ENCODE results near the gene CRISPLD2.

Gene CRISPLD2

DNA sequence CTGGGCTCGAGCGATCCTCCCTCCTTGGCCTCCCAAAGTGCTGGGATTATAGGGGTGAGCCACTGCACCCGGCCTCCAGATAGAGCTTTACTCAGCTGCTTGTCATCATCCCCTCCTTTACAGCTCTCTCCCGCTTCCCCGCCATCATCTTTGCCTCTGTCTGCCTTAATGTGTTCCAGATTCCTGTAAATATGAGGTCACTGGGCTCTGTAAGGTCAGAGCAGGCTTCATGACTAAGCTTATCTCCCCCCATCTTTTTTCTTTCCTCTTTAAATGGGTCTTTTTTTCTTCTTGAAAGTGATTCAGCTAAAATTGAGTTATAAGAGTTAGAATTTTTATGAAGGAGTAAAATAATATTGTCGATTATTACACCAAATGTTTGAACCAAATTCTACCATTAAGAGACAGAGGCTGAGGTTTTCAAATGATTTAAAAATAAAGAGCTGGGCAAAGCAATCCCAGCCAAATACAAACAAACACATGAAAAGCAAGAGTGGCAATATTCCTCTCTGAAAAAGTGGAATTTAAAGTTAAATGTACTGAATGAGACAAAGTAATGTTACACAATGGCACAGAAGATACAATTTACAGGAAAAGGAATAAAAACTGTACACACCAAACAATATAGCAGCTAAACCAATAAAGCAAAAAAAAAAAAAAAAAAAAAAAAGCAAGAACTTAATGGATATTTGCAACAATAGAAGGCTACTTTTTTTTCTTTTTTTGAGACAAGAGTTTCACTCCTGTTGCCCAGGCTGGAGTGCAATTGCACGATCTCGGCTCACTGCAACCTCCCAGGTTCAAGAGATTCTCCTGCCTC is 62.1 kb downstream of the CRISPLD2 start:
- no peak for DNase-seq (ENCODE audit: low read depth in 2 of 3, low spot score in 2 of 3)

DNA sequence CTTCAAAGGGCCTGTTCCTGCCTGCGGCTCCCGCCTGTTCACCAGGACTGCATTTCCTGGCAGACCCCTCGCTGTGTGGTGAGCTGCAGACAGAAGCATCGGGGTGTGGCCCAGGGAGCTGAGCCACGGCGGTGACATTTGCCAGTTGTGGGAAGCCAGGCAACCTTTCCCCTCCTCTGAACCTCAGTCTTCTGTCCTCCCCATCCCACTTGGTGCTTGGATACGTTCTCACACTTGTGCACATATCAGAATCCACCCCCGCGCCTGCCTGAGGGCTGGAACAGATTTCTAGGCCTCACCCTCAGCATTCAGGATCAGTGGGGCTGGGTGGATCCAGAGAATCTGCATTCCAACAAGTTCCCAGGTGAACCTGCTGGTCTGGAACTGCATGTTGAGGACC is 63.5 kb downstream of the CRISPLD2 start:
- no peak for DNase-seq (ENCODE audit: low read depth in 2 of 3, low spot score in 2 of 3)

DNA sequence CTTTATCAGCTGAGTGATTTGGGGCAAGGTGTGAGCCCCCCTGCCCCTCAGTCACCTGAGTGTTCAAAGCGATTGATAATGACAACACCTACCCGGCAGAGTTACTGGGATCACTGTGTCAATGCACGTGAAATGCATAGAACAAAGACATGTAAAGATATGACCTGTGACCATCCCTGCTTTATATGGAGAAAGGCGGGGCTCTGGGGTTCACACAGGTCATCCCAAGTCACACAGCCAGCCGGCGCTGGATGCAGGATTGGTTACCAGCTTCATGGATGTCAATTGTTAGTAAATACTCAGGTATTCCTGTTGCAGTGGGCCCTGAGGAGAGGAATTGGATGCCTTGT is 64.4 kb downstream of the CRISPLD2 start:
- DNase-seq (ENCODE audit: low read depth in 2 of 3, low spot score in 2 of 3), result no peak

DNA sequence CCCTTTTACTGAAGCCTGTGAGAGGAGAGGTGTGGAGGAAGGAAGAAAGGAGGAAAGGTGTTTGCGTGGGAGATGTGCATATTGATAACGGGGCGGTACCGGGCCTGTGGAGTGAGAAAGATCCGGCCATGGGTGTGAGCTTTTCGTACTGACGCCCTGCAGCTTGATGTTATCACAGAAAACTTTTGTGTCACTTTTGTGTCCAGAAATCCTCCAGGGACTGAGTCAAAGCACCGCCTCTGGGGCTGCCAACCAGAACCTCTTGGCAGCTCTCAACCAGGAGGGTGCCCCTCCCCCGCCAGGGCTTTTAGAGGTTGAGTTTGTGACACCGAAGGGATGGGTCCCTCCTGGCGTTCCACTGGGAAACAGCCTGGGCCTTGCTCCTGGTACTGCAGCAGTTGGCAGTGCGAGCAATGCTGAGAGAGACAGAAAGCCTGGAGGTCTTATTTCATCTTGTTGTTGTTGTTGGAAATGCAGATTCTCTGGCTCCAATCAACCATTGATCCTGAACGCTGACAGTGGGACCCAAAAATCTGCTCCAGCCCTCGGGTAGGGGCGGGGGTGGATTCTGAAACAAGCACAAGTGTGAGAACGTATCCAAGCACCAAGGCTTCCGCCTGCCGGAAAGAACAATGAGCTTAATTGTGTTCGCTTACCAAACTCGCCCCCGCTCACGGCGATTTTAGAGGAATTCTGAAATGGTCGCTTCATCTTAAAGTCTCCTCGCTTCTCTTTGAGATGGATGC is 65.0 kb downstream of the CRISPLD2 start:
- DNase-seq (ENCODE audit: low read depth in 2 of 3, low spot score in 2 of 3), result no peak

DNA sequence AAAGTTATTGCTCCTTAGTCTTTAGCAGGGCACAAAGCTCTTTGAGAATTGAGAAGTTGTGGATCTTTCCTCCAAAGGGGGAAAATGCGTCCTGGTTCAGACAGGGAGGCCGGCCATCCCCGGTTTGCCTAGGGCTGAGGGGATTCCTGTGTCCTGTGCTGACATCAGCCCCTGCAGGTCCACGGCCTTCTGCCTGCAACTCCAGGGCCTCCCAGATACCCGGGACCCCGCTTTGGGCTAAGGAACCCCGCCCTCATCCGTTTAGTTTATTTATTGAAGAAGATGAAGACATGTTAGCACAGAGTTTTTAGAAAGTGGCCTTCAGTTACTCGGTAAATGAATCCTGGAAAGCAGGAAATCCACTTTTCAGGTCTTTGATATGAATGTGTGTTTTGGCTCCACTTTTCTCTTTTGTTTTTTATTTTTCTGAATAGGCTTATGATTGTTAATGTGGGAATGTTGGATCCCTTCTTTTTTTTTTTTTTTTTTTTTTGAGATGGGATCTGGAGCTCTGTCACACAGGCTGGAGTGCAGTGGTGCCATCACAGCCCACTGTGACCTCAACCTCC is 65.6 kb downstream of the CRISPLD2 start:
- no peak for DNase-seq (ENCODE audit: low read depth in 2 of 3, low spot score in 2 of 3)

DNA sequence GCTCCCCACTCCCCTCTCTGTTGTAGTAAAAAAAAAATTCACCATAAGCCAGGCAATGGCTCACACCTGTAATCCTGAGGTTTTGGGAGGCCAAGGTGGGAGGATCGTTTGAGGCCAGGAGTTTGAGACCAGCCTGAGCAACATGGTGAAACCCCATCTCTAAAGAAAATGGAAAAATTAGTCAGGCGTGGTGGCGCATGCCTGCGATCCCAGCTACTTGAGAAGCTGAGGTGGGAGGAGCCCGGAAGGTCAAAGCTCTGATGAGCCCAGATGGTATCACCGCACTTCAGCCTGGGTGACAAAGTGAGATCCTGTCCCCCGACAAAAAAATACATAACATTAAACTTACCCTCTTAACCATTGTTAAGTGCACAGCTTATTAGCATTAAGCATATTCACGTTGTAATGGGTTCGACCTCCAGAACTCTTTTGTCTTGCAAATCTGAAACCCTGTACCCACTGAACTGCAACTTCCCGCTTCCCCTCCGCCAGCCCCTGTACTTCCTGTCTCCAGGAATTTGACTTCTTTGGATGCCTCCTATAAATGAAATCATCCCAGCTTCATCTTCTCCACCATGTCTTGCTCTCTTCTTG is 66.8 kb downstream of the CRISPLD2 start:
- no peak for DNase-seq (ENCODE audit: low read depth in 2 of 3, low spot score in 2 of 3)

DNA sequence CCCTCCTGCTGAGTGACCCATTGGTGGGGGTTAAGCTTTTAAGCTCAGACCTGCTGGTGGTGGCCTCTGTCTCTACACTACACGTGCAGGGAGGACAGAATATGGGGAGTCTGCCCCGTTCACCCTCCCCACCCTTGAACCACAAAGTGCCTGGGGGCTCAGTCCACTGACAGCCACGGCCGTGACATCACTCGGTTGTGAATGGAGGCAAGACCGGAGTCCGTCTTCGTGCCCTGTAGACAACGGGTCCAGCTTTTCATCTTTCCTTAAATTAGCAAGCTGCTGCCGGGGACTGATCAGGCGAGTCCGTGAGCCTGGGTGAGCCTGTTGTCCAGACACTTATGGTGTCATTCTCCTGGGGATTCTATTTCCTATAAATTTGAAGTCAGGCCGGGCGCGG is 67.4 kb downstream of the CRISPLD2 start:
- DNase-seq (ENCODE audit: low read depth in 2 of 3, low spot score in 2 of 3), result no peak

DNA sequence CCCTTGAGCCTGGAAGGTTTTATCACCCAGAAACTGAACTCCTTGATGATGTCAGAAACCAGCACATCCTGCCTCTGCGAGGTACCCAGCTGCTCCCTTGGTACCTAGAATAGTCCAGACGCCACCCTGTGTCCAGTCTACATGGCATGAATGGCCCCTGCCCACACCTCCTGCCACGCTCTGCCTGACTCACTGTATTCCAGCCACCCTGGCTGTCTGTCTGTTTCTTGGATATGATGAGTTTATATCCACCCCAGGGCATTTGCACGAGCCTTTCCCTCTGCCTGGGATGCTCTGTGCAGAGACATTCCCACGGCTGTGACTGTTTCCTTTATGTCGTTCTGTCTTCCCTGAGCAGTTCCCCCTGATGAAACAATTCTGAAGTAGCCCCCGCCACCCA is 68.7 kb downstream of the CRISPLD2 start:
- DNase-seq (ENCODE audit: low read depth in 2 of 3, low spot score in 2 of 3), result no peak

DNA sequence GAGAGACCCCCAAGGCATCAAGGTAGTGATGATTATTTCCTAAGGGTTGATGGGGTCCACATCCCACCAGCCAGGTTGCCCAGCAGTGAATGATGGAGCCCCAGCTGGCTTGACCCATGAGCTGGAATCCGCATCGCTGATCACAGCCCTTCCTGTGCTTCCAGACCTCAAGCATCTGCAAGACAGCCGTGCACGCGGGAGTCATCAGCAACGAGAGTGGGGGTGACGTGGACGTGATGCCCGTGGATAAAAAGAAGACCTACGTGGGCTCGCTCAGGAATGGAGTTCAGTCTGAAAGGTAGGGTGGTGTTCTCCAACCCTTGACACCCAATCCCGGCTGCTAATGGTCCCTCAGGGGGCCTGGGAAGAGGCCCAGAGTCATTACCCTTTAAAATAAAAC is 69.3 kb downstream of the CRISPLD2 start:
- DNase-seq (ENCODE audit: low read depth in 2 of 3, low spot score in 2 of 3), result no peak

DNA sequence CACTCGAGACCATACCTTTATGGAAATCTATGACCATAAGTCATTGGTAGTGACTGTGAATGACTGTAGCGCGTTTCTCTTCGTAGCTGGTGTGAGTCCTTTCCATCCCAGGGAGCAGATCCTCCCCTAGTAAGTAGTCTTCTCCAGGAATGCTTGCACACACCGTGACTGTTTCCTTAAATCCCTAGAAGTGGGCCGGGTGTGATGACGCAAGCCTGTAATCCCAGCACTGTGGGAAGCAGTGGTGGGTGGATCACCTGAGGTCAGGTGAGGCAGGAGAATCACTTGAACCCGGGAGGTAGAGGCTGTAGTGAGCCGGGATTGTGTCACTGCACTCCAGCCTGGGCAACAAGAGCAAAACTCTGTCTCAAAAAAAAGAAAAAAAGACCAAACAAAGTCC is 70.6 kb downstream of the CRISPLD2 start:
- no peak for DNase-seq (ENCODE audit: low read depth in 2 of 3, low spot score in 2 of 3)

DNA sequence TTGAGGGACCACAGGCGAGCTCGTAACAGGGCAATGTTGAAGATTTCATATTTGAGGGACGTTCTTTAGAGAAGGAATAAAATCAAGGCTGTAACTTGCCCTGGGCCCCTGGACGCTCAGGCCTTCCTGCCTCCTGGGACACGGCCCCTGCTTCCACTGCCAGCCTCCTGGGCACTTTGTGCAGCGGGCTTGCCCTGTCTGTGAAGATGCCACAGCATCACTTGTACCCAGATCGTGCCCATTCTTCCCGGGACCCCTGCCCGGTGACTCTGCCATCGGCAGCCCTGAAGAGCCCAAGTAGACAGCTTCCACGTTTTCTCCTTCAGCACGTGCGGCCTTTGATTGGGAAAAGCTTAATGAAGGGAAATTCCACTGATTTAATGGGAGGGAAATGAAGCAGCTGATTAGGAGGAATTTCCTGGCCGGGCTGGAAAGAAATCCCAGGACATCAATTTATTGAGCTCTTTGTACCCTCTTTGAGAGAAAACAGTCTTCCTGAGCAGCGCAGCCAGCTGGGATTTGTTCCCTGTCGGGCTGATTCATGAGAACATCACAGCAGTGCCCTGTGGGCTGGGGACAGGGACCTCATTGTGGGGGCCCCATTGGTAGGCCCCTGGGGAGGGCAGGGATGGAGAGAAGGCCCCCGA is 71.5 kb downstream of the CRISPLD2 start:
- no peak for DNase-seq (ENCODE audit: low read depth in 2 of 3, low spot score in 2 of 3)

DNA sequence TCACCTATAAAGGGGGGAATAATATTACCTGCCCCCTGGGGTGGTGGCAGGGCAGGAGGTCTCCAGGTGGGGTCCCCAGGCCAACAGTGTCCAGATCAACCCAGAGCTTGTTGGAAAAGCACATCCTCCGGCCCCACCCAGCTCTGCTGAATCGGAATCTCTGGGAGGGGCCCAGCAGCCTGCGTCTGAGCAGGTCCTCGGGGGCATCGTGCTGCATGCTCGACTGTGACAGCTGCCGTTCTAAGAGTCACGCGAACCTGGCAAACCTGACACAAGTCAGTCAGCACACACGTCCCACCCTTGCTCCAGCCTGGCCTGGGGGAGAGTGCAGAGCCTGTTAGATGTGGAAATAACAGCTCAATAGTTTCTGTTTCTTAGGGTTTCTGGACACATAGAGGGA is 72.3 kb downstream of the CRISPLD2 start:
- no peak for DNase-seq (ENCODE audit: low read depth in 2 of 3, low spot score in 2 of 3)

DNA sequence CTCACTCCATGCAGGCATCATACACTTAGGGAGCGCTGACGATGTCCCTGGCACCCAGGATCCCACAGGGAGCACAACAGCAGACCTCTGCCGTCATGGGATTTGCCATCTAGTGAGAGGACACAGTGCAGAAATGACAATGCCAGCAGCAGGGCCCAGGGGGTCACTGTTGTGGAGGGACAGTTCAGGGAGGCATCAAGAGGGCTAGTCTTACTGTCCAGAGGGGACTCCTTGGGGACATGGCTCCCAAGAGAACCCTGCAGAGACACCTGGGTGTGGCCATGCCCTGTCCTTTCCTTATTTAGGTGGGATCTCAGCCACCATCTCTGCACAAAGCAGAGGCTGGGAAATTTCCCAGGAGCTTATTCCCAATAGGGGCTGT is 73.7 kb downstream of the CRISPLD2 start:
- DNase-seq (ENCODE audit: low read depth in 2 of 3, low spot score in 2 of 3), result no peak

DNA sequence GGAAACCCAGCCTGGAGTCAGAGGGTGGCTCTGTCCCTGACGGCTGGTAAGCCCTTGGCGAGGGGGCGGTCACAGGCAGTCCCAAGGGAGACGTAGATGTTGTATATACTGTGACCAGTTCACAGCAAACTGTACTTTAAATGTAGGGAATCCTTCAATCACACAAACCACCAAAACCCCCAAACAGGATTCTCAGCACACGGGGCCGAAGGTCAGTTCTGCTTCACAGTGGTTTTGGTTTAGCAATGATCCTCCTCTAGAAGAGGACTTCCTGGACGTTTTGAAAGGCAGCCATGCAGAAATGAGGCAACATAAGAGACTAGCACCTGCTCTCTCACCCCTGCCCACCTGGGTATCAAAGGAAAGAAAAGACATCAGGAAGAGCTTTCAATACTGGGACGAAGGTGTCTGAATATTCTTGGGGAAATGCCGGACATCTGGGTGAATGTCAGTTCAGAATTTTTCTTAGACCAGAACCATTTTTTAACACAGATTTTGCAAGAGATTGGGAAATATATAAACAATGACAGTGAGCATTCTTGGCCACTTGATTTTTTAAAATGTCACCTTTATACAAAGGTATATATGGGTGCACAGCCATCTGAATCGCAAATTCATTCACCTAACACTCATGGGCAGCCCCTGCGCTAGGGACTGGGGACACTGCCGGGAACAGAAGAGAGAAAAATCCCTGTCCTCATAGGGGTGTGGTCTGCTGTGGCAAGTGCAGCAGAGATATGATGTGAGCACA is 74.2 kb downstream of the CRISPLD2 start:
- no peak for DNase-seq (ENCODE audit: low read depth in 2 of 3, low spot score in 2 of 3)

DNA sequence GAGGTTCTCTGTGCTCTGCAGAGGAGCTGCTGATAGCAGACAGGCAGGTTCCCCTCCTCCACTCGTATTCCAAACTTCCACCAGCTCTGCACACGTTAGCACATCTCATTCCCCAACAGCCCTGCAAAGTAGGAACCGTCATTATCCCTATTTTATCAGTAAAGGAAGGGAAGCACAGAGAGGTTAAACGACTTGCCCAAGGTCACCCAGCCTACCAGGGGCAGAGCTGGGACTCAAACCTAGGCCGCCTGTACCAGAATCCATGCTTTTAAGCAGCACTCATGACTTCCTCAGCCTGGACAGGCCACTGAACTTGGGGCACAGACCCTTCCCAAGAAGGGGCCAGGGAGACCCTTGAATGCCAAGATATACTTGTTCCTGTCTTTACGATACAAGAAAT is 75.2 kb downstream of the CRISPLD2 start:
- no peak for DNase-seq (ENCODE audit: low read depth in 2 of 3, low spot score in 2 of 3)

DNA sequence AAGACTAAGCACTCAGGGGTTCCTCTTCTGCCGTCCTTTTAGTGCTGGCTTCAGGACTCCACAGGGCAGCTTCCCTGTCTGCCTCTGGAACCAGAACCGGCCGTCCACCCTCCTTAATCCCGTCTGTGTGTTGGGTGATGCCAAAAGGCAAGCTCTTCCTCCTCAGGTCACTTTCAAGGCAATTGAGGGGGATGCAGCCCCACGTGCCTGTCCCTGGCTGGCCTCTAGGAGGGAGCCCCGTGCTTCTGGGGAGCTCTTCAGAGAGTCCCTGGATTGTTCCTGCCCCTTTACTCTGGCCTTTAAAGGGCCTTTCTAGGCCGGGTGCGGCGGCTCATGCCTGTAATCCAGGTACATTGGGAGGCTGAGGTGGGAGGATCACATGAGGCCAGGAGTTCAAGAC is 77.1 kb downstream of the CRISPLD2 start:
- no peak for DNase-seq (ENCODE audit: low read depth in 2 of 3, low spot score in 2 of 3)

DNA sequence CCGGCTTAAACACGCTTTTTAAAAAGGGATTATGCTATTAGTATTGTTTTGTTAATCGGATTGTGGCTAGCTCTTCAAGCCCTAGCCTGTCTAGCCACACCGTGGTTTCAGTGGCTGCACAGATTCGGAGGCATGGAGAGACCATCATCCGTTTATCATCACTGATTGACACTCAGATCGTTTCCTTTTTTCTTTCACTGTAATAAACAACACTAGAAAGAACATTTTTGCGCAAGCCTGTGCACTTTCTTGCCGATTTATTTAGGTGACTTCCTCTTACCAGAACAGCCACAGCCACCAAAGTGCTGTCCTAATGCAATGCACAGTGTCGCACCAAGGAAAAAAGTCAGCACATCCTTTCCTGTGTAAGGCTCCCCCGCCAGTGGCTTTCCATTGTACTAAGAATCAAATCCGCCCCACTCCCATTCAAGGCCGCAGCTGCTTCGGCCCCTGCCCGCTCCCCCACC is 78.2 kb downstream of the CRISPLD2 start:
- DNase-seq (ENCODE audit: low read depth in 2 of 3, low spot score in 2 of 3), result no peak

DNA sequence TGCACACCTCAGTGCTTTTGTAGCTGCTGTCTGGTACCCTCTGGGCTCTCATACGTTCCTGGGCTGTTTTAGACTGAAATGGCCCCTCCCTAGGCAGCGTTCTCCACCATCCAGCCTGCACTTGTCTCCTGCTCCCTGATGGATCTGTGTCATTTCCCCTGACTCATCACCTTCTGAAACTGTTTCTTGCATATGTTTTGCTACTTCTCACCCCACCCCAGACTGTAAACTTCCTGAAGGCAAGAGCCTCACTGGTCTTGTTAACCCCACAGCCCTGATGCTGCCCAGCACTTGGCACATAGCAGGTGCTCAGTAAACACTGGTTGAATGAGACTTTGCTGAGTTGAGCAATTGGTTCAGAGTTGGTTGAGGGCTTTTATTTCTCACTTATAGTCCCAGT is 78.7 kb downstream of the CRISPLD2 start:
- DNase-seq (ENCODE audit: low read depth in 2 of 3, low spot score in 2 of 3), result no peak

DNA sequence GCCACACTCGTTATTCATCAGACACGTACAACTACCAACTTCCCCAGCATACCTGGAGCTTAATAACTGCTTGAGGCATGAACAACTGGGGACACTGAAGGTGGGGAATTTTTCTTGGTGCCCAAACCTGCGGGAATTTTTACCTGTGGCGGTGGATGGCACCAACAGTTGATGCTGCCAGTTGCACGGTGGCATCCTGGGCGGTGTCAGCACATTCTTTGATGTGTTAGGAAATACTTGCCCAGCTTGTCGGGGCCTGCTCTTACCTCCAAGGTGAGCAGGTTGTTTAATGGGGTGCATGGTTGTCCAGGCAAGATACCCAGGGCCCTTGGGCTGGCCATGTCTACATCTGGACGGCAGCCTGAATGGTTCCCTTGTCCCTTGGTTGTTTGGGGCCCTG is 79.6 kb downstream of the CRISPLD2 start:
- DNase-seq (ENCODE audit: low read depth in 2 of 3, low spot score in 2 of 3), result no peak

DNA sequence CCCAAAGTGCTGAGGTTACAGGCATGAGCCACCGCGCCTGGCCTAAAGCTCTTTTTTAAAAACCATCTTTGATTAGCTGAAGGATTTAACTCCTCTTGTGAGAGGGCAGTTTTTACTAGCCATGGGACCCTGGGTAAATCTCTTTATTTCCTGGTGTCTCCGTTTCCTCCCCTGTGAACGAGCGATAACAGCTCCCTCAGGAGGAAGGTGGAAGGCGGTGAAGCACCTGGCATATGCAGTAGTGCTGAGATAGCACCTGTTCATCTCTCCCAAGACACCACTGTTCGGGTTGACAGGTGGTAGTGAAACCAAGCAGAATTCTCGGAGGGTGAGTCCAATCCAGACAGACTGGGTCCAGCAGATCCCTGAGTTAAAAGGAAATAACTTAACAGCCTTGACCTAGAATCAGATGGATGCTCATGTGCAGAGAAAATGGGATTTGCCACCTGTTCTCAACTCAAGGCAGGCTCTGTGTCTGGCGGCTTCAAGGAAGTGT is 86.2 kb downstream of the CRISPLD2 start:
- DNase-seq (ENCODE audit: low read depth in 2 of 3, low spot score in 2 of 3), result no peak

DNA sequence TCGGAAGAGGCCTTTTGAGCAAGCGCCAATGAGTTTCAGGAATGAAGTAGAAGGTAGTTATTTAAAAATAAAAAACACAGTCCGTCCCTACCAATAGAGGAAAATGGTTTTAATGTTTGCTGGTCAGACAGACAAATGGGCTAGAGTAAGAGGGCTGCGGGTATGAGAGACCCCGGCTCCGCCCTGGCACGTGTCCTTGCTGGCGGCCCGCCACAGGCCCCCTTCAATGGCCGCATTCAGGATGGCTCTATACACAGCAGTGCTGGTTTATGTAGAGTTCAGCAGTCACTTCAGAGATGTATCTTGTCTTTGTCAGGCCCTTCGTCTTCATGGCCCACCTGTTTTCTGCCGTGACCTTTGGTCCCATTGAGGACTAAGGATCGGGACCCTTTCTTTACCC is 87.3 kb downstream of the CRISPLD2 start:
- DNase-seq (ENCODE audit: low read depth in 2 of 3, low spot score in 2 of 3), result no peak
